ENCODE results near the gene BAMBI.
"Not testable (repeated sequence)": the region's sequence is repeated elsewhere in the genome, so short reads cannot be mapped to it uniquely, and the experiment has no call there.

The BAMBI gene

GRCh38 chr10:28676968-28677887 is at the start of gene BAMBI:
BAMBI (plus strand) TSS chr10:28677521; CDS start chr10:28677898, 377 bp downstream.
- DNase-seq (ENCODE audit: low read depth, low spot score): no peak

DNA sequence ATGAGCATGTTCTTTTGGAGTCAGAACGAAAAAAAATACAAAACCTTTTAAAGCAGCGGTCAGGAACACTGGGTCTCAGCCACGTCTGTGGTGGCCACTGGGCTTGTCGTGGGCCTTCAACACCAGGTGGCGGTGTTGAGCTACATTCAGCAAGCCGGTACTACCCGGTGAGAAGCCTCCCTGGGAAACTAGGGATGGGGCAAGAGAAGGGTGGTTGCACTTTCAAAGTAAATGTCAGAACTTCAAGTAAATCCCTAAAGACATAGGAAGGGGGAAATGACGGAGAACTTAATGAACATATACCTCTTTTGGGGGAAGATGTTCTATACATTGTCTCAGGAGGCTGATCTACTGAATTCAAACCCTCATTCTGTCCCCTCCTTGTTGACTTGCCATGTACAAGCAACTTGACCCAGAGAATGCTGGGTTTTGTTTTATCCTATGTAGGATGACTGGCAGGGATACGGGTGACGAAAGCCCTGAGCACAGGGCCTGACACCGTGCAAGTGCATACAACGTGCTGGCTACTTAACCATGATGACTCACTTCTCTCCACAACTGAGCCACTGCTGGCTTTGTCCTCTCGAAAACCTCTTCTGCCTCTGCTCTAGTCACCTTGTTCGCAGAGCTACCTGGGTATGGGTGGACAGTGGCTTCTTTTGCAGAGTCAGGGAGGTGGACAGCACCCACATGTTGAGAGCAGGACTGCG is 49.0 kb upstream of the BAMBI start:
- peak; percentile 20 for DNase-seq (ENCODE audit: low read depth, low spot score)

DNA sequence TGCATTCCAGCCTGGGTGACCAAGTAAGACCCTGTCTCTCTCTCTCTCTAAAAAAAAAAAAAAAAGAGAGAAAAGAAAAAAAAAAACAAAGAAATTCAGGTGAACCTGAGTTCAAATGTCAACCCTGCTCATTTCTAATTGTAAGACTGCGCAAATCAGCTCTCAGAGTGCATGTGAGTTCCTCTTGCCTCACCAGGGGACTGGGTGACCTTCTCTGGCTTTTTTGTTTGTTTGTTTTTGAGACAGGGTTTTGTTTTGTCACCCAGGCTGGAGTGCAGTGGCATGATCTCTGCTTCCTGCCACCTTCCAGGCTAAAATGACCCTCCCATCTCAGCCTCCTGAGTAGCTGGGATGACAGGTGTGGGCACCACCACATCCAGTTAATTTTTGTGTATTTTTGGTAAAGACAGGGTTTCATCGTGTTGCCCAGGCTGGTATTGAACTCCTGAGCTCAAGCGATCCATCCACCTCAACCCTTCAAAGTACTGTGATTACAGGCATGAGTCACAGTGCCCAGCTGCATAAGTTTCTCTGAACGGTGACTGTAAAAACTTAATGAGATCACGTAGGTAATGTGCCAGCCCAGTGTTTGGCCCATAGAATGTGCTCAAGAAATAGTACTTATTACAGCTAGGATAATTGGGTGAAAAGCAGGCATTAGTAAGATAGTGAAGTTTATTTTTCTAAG is 45.3 kb upstream of the BAMBI start:
- DNase-seq (ENCODE audit: low read depth, low spot score): no peak

GRCh38 chr10:28632584-28632945 is 44.8 kb upstream of the BAMBI start:
- no peak for DNase-seq (ENCODE audit: low read depth, low spot score)

GRCh38 chr10:28633750-28634149 is 43.6 kb upstream of the BAMBI start:
- DNase-seq (ENCODE audit: low read depth, low spot score): no peak

DNA sequence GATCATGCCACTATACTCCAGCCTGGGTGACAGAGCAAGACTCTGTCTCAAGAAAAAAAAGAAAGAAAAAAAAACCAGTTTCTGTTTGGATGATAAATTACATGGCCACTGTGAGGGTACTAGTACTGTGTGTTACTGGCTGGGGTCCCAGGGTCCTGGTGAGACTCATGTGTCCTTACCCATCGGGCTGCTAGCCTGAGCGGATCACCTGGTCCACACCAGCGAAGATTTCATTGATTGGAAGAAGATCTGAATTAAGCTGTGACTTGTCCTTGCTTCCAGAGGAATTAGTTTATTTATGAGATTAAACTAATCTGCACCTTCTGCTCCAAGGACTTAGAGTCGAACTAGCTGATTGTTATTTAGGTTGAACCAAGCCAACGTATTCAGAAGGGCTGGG is 40.0 kb upstream of the BAMBI start:
- DNase-seq (ENCODE audit: low read depth, low spot score): no peak

GRCh38 chr10:28638392-28638791 is 38.9 kb upstream of the BAMBI start:
- DNase-seq (ENCODE audit: low read depth, low spot score): no peak

DNA sequence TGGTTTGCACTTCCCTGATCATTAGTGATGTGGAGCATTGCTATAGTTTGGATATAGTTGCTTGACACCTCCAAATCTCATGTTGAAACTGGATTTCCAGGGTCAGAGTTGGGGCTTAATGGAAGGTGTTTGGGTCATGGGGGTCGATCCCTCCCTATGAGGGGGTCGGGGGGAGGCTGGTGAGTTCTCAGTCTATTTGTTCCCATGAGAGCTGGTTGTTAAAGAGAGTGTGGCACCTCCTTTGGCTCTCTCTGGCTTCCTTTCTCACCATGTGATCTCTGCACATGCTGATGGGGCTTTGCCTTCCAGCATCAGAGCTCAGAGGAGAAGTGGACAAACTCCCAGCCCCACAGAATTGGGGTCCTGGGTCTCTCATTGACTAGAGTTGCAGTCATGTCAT is 36.8 kb upstream of the BAMBI start:
- no peak for DNase-seq (ENCODE audit: low read depth, low spot score)

DNA sequence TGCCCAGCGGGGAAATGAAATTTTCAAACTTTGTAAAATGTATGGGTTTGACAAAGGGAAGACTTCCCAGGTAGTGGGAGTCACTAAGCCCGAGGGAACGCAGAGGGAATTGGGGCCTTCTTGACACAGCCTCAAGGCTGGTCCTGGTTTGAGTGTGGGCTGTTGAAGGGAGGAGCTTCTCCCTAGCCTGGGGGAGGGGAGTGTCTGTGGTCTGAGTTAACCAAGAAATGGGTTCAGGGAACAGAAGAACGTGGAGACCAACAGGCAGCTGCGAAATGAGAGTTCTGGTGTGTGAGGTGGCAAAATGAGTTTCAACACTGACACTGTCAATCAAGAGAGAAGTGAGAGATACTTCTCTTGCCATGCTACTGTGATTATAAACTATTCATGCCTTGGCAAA is 32.7 kb upstream of the BAMBI start:
- no peak for DNase-seq (ENCODE audit: low read depth, low spot score)

GRCh38 chr10:28652106-28652505 is 25.2 kb upstream of the BAMBI start:
- no peak for DNase-seq (ENCODE audit: low read depth, low spot score)

DNA sequence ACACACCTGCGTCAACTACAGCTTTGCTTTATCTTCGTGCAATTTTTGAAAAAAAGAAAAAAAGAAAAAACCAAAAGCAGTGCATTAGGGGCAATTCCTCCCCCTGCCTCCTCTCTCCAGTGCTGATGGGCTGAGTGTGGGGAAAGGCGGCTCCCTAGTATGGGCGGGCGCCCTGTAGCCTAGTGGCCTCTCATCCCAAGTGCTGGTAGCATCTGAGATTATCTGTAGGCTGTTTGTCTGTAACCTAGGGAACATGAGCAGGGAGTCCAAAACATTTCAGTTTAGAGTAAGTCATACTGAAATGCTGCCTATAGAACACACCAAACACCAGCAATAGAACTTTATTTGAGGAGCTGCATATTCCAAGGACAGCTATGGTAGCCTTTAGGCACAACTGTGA is 24.6 kb upstream of the BAMBI start:
- DNase-seq (ENCODE audit: low read depth, low spot score): no peak

DNA sequence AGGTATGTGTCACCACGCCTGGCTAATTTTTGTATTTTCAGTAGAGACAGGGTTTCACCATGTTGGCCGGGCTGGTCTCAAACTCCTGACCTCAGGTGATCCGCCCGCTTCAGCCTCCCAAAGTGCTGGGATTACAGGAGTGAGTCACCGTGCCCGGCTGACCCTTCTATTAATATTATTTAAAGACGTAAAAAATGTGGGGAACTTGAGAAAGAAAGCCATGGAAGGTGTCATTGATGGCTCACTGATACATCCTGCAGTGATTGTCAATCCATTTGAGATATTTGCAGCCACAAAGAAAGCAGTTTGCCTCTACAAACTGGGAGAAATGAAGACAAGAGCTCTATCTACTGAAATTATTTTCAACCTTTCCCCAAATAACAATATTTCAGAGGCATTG is 18.5 kb upstream of the BAMBI start:
- not testable (repeated sequence) for DNase-seq (ENCODE audit: low read depth, low spot score)

- no peak for DNase-seq (ENCODE audit: low read depth, low spot score)
Measured at GRCh38 chr10:28661035-28661434, 16.3 kb upstream of the BAMBI start.

- peak; percentile 69 for DNase-seq (ENCODE audit: low read depth, low spot score)
Measured at GRCh38 chr10:28663576-28664368, 13.5 kb upstream of the BAMBI start.

GRCh38 chr10:28664369-28664740 is 13.0 kb upstream of the BAMBI start:
- DNase-seq (ENCODE audit: low read depth, low spot score): no peak

- no peak for DNase-seq (ENCODE audit: low read depth, low spot score)
Measured at GRCh38 chr10:28666751-28667467, 10.4 kb upstream of the BAMBI start.

- DNase-seq (ENCODE audit: low read depth, low spot score): no peak
Measured at GRCh38 chr10:28668363-28669226, 8.7 kb upstream of the BAMBI start.

GRCh38 chr10:28669227-28670173 is 7.8 kb upstream of the BAMBI start:
- DNase-seq (ENCODE audit: low read depth, low spot score): no peak

GRCh38 chr10:28674782-28675181 is 2.5 kb upstream of the BAMBI start:
- no peak for DNase-seq (ENCODE audit: low read depth, low spot score)
